H1 (cell line): Measurements from ENCODE around the gene PDE4D.

Experiments
- CREB1 ChIP-seq: IDR thresholded peaks from 2 replicates; pipeline ENCODE4 v1.6.1; 2012; ENCODE audit warnings: inconsistent platforms
- GABPA ChIP-seq: IDR thresholded peaks from 2 replicates; pipeline ENCODE4 v1.6.1; 2011; ENCODE audit warnings: mild to moderate bottlenecking, low read length, moderate library complexity, borderline replicate concordance; ENCODE audit not compliant: insufficient read depth
- POLR2A ChIP-seq, 2 experiments: IDR thresholded peaks; 1 replicate in 1 of 2; 2 replicates in 1 of 2; pipeline ENCODE4 v1.6.1; 2011; ENCODE audit warnings: low read depth in 2 of 2, low read length in 2 of 2, mild to moderate bottlenecking in 2 of 2; ENCODE audit errors: control extremely low read depth in 1 of 2
- TF ChIP-seq, protein P1 (sequence below), 3 experiments: IDR thresholded peaks; 1 replicate in 2 of 3; 2 replicates in 1 of 3; pipeline versions ENCODE4 v1.5.1 to v1.6.1; 2011; ENCODE audit warnings: low read length in 3 of 3, mild to moderate bottlenecking in 3 of 3, inconsistent platforms in 2 of 3, low read depth in 1 of 3, moderate library complexity in 1 of 3; ENCODE audit not compliant: insufficient read depth in 1 of 3; ENCODE audit errors: control extremely low read depth in 1 of 3
- TF ChIP-seq, protein P2 (sequence below): IDR thresholded peaks from 2 replicates; pipeline ENCODE4 v1.6.1; 2012; ENCODE audit warnings: inconsistent platforms

DNA sequence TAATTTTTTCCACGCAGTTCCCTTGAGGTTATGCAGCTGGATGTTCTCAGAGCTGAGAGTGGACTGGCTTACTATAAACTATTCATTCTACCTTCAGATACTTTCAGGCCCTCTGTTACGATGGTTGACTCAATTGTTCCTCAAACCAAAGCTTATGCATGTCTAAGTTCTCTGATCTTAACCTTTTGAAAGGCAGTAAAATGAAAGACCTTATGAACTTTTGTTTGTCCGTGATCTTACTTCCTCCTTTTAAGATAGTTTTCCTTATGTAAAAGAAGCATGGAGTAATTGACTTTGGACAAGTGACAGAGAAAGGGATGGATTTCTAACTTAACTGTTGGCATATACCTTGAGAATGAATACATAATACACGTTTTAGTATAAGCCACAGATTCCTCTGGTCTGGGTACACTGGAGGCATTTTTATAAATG is 575.7 kb downstream of the PDE4D start:
- no peak for TF ChIP-seq POLR2A (IDR thresholded peaks at IDR 0.05; ENCODE audit: control extremely low read depth in 1 of 2, low read depth in 2 of 2, low read length in 2 of 2)
- TF ChIP-seq, protein P1, sequence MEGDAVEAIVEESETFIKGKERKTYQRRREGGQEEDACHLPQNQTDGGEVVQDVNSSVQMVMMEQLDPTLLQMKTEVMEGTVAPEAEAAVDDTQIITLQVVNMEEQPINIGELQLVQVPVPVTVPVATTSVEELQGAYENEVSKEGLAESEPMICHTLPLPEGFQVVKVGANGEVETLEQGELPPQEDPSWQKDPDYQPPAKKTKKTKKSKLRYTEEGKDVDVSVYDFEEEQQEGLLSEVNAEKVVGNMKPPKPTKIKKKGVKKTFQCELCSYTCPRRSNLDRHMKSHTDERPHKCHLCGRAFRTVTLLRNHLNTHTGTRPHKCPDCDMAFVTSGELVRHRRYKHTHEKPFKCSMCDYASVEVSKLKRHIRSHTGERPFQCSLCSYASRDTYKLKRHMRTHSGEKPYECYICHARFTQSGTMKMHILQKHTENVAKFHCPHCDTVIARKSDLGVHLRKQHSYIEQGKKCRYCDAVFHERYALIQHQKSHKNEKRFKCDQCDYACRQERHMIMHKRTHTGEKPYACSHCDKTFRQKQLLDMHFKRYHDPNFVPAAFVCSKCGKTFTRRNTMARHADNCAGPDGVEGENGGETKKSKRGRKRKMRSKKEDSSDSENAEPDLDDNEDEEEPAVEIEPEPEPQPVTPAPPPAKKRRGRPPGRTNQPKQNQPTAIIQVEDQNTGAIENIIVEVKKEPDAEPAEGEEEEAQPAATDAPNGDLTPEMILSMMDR (IDR thresholded peaks at IDR 0.05; ENCODE audit: control extremely low read depth in 1 of 3, insufficient read depth in 1 of 3, low read depth in 1 of 3, low read length in 3 of 3): no peak
- TF ChIP-seq GABPA: no peak
- no peak for TF ChIP-seq CREB1
- TF ChIP-seq, protein P2, sequence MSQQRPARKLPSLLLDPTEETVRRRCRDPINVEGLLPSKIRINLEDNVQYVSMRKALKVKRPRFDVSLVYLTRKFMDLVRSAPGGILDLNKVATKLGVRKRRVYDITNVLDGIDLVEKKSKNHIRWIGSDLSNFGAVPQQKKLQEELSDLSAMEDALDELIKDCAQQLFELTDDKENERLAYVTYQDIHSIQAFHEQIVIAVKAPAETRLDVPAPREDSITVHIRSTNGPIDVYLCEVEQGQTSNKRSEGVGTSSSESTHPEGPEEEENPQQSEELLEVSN: no peak
